HG02981 (cell line): ENCODE results near the gene GAB1.
A peak's percentile ranks its signal among the peaks of the same experiment; 100 is the strongest.
"Not testable (repeated sequence)": the region's sequence is repeated elsewhere in the genome, so short reads cannot be mapped to it uniquely, and the experiment has no call there.

Source experiments
- ATAC-seq: cut with Tn5 transposase; IDR thresholded peaks from one replicate; pipeline ENCODE4 v1.9.1; 2021; ENCODE audit warnings: mild to moderate bottlenecking, moderate library complexity; ENCODE audit not compliant: unreplicated experiment

Gene GAB1

DNA sequence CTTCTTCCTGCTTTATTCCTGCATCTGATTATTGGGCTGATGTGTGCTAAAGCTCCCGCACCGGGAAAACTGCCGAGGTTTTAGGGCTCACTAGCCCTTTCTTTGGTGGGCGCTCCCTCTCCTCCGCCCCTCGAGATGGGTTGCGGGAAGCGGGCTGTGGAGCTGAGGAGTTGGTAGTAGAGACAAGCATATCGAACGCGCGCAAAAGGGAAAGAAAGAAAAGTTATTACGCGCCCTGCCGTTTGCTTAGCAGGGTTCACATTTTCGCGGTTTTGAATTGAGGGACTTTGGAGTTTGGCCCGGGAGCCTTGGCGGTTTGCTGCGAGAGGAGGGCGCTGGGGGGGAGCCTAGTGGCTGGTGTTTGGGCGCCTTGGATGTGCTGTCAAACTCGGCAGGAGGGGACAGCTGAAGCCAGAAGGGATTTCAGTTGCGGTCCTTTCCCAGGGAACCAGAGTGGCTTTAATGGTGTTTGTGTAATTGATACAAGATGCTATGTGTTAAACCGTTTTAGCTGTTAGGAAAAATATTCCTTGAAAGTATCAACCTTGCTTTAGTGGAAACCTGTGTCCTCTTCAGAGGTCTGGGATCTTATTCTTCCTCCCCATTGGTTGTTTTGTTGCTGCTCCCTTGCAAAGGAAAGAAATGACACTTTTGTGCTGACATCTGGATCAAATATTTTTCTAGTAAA, 1.1 kb downstream of the GAB1 start:
- ATAC-seq: no peak

DNA sequence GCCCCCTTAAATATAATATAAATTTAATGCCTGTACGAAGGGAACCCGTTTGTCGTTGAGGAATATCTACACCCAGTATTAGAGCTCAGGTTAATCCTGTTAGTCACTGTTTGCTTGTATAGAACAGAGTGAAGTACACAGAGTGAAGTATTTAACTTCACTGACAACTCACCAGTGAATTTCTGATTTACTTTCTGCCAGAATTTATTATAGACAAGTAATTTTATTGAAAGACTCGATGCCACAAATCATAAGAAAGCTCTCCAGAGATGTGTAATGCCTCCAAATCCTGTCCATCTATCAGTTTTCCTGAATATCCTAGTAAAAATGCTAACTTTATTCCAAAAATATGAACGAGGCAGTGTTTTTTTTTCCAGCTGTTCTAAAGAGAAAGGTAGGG, 1.6 kb downstream of the GAB1 start:
- no peak for ATAC-seq

DNA sequence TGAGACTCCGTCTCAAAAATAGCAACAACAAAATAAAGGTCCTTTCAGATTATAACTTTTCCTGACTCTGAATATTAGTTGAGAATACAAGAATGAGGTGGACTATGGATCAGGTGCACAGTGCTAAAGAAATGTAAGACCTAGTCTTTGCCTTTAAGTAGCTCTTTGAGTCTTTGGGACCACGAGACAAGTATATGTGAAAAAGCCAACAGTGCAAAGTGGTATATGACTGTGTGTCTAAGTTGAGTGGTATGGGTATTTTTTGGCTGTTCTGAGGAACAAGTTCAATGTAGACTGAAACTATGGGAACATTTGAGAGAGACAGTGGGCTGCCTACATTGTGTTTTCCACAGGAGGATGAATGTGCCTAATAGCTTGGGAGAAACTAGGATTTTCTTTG, 2.8 kb downstream of the GAB1 start:
- ATAC-seq: no peak

DNA sequence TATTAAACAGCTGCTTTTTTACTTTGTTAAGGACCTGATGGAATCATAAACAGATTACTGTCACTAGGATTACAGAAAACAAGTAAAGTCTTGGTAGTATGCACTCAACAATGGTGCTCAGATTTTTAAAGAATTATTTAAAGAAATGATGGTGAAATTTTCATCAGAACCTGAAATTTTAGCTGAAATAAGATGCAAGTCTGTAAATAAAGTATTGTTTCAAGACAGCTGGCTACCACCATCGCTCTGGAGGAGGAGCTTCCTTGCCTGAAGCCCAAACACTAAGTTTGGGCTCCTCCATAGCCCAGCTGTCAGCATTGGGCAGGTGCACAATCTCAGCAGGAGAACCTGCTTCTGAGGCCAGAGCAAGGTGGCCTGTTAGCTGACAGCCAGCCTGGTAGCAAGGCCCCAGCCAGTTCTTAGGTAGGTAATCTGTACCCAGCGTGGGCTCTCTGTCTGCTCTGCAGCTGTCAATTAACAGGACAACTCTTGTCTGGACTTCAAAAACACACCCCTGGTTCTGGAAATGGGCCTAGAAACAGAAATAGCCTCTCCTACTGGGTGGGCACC, 4.6 kb downstream of the GAB1 start:
- ATAC-seq: no peak

DNA sequence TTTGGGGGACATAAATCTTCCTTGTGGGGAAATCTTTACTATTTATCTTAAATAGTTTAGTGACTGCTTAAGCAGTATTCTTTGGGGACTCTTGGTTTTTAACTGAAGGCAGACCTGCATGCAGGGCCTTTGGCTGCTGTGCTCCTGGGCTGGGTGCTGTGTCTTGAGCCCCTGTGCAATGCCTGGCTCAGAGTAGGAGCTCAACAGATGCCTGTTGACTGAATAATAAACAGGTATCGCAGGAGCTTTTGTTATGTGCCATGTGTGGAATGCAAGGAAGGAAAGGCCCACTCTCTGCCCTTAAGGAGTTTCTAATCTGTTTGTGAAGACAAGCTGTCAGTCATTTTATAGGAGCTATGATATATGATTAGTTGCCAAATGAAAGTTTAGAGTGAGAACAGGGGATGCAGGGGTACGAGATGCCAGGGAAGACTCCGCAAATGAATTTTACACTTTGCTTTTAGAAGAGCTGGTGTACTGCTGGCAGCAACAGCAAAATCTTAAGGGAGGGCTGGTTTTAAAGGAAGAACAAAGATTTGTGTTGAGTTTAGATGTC, 6.7 kb downstream of the GAB1 start:
- no peak for ATAC-seq

DNA sequence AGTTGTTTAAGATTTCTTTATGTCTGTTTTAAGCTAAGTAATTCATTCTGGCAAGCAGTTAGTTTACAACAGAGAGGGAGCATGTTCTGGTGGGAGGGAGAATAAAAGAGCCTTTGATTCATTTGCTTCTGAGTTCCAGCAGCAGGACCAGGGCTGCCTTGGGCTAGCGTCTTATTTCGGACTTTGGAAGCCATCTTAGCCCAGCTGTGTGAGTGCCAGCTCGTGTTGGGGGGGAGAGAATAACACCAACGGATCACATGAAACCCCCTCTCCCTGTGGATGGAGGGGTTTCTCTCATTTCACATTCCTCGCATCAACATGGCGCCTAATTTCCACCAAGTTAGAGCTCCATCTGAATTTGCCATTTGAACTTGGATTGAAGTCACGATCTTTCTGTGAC, 7.4 kb downstream of the GAB1 start:
- ATAC-seq: no peak

DNA sequence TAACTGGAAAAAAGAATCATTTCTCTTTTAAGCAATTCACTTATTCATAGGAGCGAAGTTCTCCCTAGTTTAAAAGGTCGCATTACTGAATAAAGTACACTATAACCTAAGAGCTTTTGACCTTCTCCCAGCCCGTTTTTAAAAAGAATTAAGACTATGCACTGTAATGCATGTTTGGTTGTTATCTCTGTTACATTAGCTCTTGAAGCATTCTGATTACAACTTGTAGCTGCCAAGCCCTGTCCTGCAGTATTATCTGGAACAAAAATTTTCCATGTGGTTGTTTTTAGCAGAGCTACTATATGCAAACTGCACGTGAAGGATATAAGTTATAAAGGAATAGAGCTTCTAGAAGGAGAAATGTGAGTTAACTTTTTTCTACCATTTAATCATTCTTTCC, 8.1 kb downstream of the GAB1 start:
- no peak for ATAC-seq

DNA sequence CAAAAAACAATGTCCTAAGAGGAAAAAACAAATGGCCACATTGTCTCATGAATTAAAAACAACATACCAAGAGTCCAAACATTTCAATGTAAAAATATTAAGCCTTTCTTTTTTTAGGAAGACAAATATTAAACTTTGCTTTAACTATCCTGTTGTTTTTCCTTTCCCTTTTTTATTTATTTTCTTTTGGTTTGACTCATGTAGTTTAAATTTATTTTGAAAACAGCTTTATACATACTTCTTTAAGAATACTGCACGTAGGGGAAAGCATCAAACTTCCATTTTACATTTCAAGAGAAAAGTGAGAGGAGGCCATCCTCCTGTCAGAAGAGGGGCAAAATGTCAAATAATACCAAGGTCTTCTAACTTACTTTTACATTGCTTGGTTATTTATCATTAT, 8.7 kb downstream of the GAB1 start:
- ATAC-seq: no peak

DNA sequence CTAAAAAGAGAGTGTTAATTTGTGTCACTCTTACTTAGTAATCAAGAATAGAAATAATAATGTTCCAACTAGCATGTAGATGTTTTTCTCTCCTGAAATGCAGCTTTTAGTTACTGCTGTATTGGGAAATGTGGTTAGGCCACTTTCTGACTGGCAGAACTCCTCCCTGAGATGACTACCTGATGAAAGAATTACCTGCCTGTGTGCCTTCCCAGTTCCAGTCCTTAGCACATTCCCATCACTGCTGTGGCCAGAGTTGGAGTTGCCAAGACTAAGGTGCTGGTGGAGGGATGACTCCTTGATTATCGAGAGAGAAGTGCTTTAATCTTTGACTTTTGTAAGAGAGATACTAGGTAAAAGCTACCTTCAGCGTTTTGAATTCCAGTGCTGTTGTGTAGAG, 9.5 kb downstream of the GAB1 start:
- no peak for ATAC-seq

DNA sequence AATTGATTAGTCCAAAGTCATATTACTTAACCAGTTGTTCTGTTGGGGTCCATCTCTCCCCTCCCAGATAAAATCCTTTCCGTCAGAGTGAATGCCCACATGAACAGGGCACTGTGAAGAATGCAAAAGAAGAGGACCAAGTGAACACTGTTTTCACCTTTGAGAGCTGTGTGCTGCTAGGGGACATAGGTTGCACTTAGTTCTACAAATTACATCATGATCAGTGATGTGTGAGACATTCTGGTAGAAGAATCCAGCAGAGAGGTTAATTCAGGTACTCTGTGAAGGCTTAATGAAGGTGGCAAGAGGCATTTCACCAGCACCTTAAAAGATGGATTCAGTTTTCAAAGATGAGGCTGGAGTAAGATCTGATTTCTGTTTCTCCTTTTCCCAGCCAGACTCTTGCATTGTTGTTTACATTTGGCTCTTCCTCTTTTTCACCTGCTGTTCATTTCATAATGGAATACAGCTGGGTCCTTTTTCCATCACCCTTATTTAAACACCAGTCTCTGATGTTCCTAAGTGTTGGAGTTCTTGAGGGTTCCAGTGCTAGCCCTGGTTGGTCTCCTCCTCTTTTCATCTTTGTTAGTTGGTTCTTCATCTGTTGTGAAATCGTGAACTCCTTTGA, 10.9 kb downstream of the GAB1 start:
- ATAC-seq: no peak

- no peak for ATAC-seq
Measured at GRCh38 chr4:143348233-143349077, 11.8 kb downstream of the GAB1 start.

GRCh38 chr4:143349858-143350527, 13.3 kb downstream of the GAB1 start:
- ATAC-seq: not testable (repeated sequence)

GRCh38 chr4:143351149-143351691, 14.5 kb downstream of the GAB1 start:
- ATAC-seq: no peak

- ATAC-seq: no peak
Measured at GRCh38 chr4:143351774-143352451, 15.2 kb downstream of the GAB1 start.

DNA sequence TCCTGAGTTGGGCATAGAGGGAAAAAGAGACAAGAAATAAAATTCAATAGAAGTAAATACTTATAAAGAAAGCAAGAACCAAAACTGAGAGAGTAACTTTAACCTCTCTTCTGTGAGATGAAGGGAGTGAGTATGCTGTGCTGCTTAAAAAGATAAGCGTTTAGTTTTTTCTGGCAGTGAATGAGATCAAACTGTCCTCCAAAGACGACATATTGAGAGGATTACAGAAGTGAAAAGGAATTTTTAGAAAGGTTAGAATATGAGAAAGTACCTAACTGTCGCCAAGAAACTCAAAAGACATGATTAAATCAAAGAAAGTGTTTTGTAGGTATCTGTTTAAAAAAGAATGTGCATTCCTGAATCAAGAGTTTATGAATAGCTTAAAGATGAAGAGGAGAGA, 16.0 kb downstream of the GAB1 start:
- ATAC-seq: no peak

DNA sequence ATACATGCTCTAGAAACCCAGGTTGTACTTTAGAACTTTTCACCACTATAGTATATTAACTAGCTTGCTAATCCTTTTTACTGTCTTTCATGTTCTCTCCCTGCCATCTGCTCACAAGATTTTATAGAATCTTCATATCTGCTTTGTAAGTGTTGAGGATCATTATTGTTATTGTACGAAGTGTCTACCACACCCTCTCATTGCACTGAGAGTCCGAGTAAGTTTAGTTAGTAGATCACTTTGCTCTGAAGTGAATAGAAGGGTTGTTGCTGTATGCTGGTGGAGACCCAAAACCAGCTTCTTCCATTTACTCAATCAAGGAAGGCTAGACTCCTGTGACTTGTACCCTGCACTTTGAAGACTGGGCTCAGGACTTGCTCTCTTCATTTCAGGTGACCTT, 17.1 kb downstream of the GAB1 start:
- ATAC-seq: no peak

GRCh38 chr4:143354990-143355389, 18.3 kb downstream of the GAB1 start:
- peak; percentile 27 for ATAC-seq

GRCh38 chr4:143355540-143356217, 19.0 kb downstream of the GAB1 start:
- no peak for ATAC-seq

DNA sequence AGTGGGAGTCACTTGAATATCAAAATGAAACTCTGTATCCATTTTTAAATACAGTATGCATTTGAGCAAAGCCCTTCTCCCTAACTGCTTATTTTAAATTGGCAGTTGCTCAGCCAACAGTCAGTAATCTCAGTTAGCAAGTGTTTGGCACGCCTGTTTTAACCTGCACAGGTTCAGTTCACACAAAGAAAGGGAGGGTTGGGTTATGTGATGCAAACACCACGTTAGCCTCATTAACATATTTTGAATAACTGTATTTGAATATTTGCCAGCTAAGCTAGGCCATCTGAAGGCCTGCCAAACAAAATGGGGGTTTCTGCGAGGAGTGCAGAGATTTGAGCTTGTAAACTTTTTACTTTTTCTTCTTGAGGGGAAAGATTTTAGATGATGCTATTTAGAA, 19.8 kb downstream of the GAB1 start:
- ATAC-seq: no peak
